Nephron progenitor cell (in vitro differentiated cells): ENCODE data around the gene DPRX.

ENCODE experiments used
- DNase-seq: peaks from one replicate; pipeline ENCODE4 v3.0.0; 2021
- H3K27ac Mint-ChIP-seq: 2 replicates; pipeline ENCODE4 v1.8.0; 2021; ENCODE audit warnings: mild to moderate bottlenecking, moderate library complexity, mixed read lengths
- H3K27me3 Mint-ChIP-seq: 2 replicates; pipeline ENCODE4 v1.8.0; 2021; ENCODE audit warnings: mild to moderate bottlenecking, low read depth, mixed read lengths; ENCODE audit not compliant: poor library complexity
- H3K36me3 Mint-ChIP-seq: 2 replicates; pipeline ENCODE4 v1.8.0; 2021; ENCODE audit warnings: low read depth, mixed read lengths
- H3K4me1 Mint-ChIP-seq: 2 replicates; pipeline ENCODE4 v1.8.0; 2021; ENCODE audit warnings: mixed read lengths
- H3K4me3 Mint-ChIP-seq: 2 replicates; pipeline ENCODE4 v1.8.0; 2021; ENCODE audit warnings: mild to moderate bottlenecking, moderate library complexity, mixed read lengths
- H3K9me3 Mint-ChIP-seq: 2 replicates; pipeline ENCODE4 v1.8.0; 2021; ENCODE audit warnings: mild to moderate bottlenecking, moderate library complexity, mixed read lengths
- CTCF ChIP-seq: fragments of 200-600 bp; sonication (generic); IDR thresholded peaks from 2 replicates; pipeline ENCODE4 v1.5.0; 2021; ENCODE audit warnings: antibody characterized with exemption

The DPRX gene

GRCh38 chr19:53621885-53622740, 9.7 kb upstream of the DPRX start:
- no peak overlapping the region for H3K4me3 Mint-ChIP-seq
- no peaks in the 10 kb centered on the region for H3K9me3 Mint-ChIP-seq
- H3K27me3 Mint-ChIP-seq = peaks cover 9% of the 10 kb centered on the region
- no peaks in the 10 kb centered on the region for H3K4me1 Mint-ChIP-seq
- H3K36me3 Mint-ChIP-seq = no peaks in the 10 kb centered on the region
- TF ChIP-seq CTCF = no peak
- no peak overlapping the region for H3K27ac Mint-ChIP-seq
- DNase-seq = no peak

DNA sequence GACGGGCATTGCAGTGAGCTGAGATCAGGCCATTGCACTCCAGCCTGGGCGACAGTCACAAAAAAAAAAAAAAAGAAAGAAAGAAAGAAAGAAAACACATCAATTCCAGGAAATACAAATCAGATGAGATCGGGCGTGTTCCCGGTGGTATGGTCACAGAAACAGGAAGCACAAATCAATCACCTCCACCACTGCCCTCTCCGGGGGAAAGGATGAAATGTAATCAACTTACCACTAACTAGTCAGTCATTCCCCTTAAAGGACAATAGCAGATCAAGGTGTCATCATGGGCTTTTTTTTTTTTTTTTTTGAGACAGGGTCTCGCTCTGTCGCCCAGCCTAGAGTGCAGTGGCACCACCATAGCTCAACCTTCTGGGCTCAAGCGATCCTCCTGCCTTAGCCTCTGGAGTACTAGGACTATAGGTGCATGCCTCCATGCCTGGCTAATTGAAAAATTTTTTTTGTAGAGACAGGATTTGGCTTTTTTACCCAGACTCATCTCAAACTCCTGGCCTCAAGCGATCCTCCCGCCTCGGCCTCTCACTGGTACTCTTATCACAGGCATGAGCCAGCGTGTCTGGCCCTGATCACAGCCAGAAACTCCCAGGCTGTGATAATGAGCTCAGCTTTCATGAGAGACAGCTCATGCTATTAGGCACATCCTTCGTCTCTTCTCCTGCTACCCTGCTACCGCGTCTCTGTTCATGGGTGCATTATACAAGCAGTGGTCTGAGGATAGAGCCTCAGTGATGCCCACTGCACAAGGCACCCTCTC, 6.8 kb upstream of the DPRX start:
- Mint-ChIP-seq H3K4me1 (no peaks in the 10 kb centered on the region), H3K27me3 (peaks cover 4% of the 10 kb centered on the region)
- DNase-seq = no peak

GRCh38 chr19:53626486-53626885, 5.3 kb upstream of the DPRX start:
- no peak overlapping the region for H3K4me3 Mint-ChIP-seq
- DNase-seq = no peak
- no peak for TF ChIP-seq CTCF
- H3K9me3 Mint-ChIP-seq = no peaks in the 10 kb centered on the region
- H3K27me3 Mint-ChIP-seq = peaks cover 4% of the 10 kb centered on the region
- no peak overlapping the region for H3K27ac Mint-ChIP-seq
- no peaks in the 10 kb centered on the region for H3K36me3 Mint-ChIP-seq
- H3K4me1 Mint-ChIP-seq = no peaks in the 10 kb centered on the region

More for the DNA sequence above, 6.8 kb upstream of the DPRX start:
- no peak overlapping the region for H3K27ac Mint-ChIP-seq
- H3K36me3 Mint-ChIP-seq = no peaks in the 10 kb centered on the region
- no peaks in the 10 kb centered on the region for H3K9me3 Mint-ChIP-seq
- no peak for TF ChIP-seq CTCF
- no peak overlapping the region for H3K4me3 Mint-ChIP-seq

GRCh38 chr19:53626976-53627375, 4.8 kb upstream of the DPRX start:
- Mint-ChIP-seq H3K9me3 (no peaks in the 10 kb centered on the region), H3K4me1 (no peaks in the 10 kb centered on the region), H3K36me3 (no peaks in the 10 kb centered on the region), H3K27ac (no peak overlapping the region), H3K27me3 (peaks cover 4% of the 10 kb centered on the region), H3K4me3 (no peak overlapping the region)
- no peak for TF ChIP-seq CTCF
- no peak for DNase-seq

- H3K4me1 Mint-ChIP-seq = no peaks in the 10 kb centered on the region
- no peak overlapping the region for H3K4me3 Mint-ChIP-seq
- TF ChIP-seq CTCF = no peak
These were observed 3.0 kb downstream of the DPRX start for GRCh38 chr19:53634768-53635167.

More at GRCh38 chr19:53634768-53635167, 3.0 kb downstream of the DPRX start:
- Mint-ChIP-seq H3K27me3 (no peaks in the 10 kb centered on the region), H3K9me3 (no peaks in the 10 kb centered on the region), H3K27ac (no peak overlapping the region), H3K36me3 (no peaks in the 10 kb centered on the region)
- no peak for DNase-seq
